KOPT-K1 (cell line): ENCODE measurements around the gene HIP1R.

Experiments used
- H3K27ac ChIP-seq: fragments of 200-600 bp; sonication (generic); 2 replicates; pipeline ENCODE4 v1.5.1; 2016; ENCODE audit warnings: antibody characterized with exemption, mild to moderate bottlenecking, low read depth, low read length; ENCODE audit not compliant: poor library complexity, severe bottlenecking
- H3K36me3 ChIP-seq: fragments of 200-600 bp; sonication (generic); 2 replicates; pipeline ENCODE4 v1.5.1; 2017; ENCODE audit warnings: antibody characterized with exemption, mild to moderate bottlenecking, low read length, moderate library complexity; ENCODE audit not compliant: insufficient read depth
- H3K9me3 ChIP-seq: fragments of 200-600 bp; sonication (generic); 2 replicates; pipeline ENCODE4 v1.5.1; 2017; ENCODE audit warnings: antibody characterized with exemption, low read length, mild to moderate bottlenecking; ENCODE audit not compliant: insufficient read depth, poor library complexity, severe bottlenecking

HIP1R gene

DNA sequence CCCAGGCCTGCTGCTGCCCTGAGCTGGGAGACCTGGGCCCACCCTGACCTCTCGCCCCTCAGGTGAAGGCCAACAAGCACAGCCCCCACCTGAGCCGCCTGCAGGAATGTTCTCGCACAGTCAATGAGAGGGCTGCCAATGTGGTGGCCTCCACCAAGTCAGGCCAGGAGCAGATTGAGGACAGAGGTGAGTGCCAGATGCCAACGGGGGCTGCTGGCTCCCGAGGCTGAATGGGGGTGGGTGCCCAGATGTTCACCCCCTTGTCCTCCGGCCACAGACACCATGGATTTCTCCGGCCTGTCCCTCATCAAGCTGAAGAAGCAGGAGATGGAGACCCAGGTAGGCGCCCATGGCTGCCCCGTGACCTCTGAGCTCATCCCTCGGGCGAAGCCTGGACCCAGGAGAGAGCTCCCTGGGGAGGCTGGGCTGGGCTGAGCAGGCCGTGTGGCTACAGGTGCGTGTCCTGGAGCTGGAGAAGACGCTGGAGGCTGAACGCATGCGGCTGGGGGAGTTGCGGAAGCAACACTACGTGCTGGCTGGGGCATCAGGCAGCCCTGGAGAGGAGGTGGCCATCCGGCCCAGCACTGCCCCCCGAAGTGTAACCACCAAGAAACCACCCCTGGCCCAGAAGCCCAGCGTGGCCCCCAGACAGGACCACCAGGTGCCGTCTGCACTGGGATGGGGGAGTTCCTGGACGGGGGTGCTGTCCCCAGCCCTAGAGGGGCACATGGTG lies 25.8 kb downstream of the HIP1R start:
- Histone ChIP-seq H3K9me3 (no peaks in the 10 kb centered on the region), H3K27ac (no peak overlapping the region), H3K36me3 (peaks cover 93% of the 10 kb centered on the region)

- no peak overlapping the region for H3K27ac ChIP-seq
These were observed 26.3 kb downstream of the HIP1R start for GRCh38 chr12:122861587-122861970.

DNA sequence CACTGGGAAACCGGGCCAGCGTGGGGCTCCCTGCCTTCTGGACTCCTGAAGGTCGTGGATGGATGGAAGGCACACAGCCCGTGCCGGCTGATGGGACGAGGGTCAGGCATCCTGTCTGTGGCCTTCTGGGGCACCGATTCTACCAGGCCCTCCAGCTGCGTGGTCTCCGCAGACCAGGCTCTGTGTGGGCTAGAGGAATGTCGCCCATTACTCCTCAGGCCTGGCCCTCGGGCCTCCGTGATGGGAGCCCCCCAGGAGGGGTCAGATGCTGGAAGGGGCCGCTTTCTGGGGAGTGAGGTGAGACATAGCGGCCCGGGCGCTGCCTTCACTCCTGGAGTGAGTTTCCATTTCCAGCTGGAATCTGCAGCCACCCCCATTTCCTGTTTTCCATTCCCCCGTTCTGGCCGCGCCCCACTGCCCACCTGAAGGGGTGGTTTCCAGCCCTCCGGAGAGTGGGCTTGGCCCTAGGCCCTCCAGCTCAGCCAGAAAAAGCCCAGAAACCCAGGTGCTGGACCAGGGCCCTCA lies 26.9 kb downstream of the HIP1R start:
- H3K27ac ChIP-seq = no peak overlapping the region
- peaks cover 94% of the 10 kb centered on the region for H3K36me3 ChIP-seq
- H3K9me3 ChIP-seq = no peaks in the 10 kb centered on the region

More at GRCh38 chr12:122861587-122861970, 26.3 kb downstream of the HIP1R start:
- H3K9me3 ChIP-seq = no peaks in the 10 kb centered on the region
- peaks cover 93% of the 10 kb centered on the region for H3K36me3 ChIP-seq

- Histone ChIP-seq H3K36me3 (peaks cover 95% of the 10 kb centered on the region), H3K27ac (no peak overlapping the region), H3K9me3 (no peaks in the 10 kb centered on the region)
These were observed 27.8 kb downstream of the HIP1R start for GRCh38 chr12:122862872-122863701.

GRCh38 chr12:122864894-122865253 lies 29.6 kb downstream of the HIP1R start:
- no peak overlapping the region for H3K27ac ChIP-seq
- H3K36me3 ChIP-seq = peaks cover 95% of the 10 kb centered on the region
- no peaks in the 10 kb centered on the region for H3K9me3 ChIP-seq

DNA sequence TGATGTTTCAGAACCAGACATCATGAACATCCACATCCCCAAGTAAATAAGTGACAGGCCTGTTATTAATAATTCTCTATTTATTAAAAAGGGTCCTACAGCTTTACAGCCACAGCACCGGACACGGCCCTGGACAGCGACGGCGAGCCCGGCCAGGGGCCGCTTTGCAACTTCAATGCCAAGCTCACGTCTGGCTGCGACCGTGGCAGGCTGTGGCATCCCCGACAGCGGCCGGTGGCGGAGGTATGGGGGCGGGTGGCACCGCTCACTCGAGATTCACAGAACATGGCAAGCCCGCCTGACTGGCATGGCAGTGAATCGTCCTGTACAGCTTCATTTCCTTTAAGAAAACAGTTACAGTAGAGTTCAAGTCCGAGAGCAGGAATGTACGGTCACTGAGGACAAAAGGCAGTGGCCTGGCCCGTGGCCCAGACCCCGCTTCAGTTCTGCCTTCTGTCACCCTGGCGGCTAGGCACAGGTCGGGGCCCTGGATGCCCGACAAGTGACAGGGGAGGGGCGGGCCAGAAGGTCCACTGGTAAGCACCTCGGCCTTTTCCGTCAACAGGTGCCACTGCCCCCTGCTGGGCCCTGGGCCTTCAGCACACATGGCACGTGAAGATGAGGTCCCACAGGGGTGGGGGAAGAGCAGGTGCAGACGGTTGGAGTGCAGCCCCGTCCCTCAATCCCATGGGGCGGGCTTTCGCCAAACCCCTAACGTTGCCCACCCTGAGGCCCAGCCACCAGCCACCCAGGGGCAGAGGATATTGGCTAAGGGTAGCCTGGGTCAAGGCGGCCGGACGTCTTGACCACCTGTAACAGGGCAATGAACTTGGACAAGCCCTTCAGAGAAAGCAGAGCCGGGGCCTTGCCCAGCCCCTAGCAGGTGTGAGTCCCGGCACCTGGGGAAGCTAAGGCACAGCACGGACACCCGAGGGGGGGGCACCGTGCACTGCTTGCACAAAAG lies 30.3 kb downstream of the HIP1R start:
- Histone ChIP-seq H3K9me3 (no peaks in the 10 kb centered on the region), H3K27ac (no peak overlapping the region), H3K36me3 (peaks cover 96% of the 10 kb centered on the region)

- H3K36me3 ChIP-seq = peaks cover 96% of the 10 kb centered on the region
- no peaks in the 10 kb centered on the region for H3K9me3 ChIP-seq
- no peak overlapping the region for H3K27ac ChIP-seq
These were observed 31.1 kb downstream of the HIP1R start for GRCh38 chr12:122866379-122866778.

- no peak overlapping the region for H3K27ac ChIP-seq
- H3K9me3 ChIP-seq = no peaks in the 10 kb centered on the region
- peaks cover 90% of the 10 kb centered on the region for H3K36me3 ChIP-seq
These were observed 31.8 kb downstream of the HIP1R start for GRCh38 chr12:122866950-122867607.

DNA sequence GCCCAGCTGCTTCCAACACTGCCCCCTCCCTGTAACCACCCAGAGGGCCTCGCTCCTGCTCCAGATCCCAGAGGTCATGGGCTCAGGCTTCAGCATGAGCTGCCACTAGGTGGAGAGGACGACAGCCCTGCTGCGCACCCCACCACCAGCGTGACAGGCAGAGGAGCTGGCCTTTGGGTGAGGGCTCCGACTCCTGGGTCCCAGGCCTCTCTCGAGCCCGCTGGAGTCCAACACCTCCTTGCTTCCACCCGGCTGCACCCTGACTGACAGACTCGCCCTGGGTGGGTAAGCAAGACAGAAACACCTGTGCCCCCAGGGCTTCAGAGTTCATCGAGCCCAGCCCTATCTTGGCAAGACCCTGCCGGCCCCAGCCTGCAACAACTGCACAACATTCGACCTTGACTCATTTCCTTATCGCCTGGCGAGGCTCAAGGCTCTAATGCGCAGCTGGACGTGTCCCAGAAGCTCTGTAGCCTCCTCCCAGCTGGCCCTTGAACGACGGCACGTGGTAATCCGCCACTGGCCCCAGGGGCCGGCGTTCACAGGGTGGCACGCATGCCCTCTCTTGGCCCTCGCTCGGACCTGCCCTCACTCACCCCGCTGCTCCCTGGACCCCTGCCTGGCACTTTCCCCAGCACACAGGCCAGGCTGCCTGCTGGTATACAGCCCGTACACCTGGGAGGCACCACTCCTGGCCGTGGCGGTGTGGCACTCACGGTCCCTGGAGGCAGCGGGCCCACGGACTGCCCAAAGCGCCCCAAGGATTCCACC lies 32.6 kb downstream of the HIP1R start:
- Histone ChIP-seq H3K27ac (no peak overlapping the region), H3K36me3 (peaks cover 85% of the 10 kb centered on the region), H3K9me3 (no peaks in the 10 kb centered on the region)

GRCh38 chr12:122868471-122869177 lies 33.4 kb downstream of the HIP1R start:
- Histone ChIP-seq H3K36me3 (peaks cover 77% of the 10 kb centered on the region), H3K27ac (no peak overlapping the region), H3K9me3 (no peaks in the 10 kb centered on the region)

DNA sequence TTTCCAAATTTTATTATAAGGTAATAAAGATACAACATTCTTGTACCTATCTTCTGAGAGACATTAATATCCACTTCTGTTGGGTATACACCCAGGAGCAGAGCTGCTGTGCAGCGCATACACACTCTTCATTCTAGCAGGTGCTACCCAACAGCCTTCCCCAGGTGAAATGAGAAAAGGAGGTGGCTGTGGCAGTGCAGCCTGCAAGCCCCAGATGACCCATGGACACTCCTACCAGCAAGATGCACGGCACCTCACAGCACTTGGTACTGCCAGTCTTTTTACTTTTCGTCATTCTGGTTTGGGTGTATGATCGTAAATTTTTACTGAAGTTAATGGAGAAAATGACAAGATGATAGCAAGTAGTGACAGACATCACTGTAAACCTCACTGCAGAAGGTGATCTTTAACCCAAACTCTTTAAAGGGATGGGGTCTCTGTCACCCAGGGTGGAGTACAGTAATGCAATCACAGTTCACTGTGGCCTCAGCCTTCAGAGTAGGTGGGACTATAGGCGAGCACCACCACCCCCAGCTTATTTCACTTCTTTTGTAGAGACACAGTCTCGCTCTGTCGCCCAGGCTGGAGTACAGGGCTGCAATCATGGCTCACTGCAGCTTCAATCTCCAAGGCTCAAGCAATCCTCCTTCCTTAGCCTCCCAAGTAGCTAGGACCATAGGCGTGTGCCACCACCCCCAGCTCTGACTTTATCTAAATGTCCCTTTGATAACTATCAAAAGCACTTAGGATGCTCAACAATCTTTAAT lies 34.1 kb downstream of the HIP1R start:
- no peak overlapping the region for H3K27ac ChIP-seq
- H3K9me3 ChIP-seq = no peaks in the 10 kb centered on the region
- H3K36me3 ChIP-seq = peaks cover 71% of the 10 kb centered on the region

DNA sequence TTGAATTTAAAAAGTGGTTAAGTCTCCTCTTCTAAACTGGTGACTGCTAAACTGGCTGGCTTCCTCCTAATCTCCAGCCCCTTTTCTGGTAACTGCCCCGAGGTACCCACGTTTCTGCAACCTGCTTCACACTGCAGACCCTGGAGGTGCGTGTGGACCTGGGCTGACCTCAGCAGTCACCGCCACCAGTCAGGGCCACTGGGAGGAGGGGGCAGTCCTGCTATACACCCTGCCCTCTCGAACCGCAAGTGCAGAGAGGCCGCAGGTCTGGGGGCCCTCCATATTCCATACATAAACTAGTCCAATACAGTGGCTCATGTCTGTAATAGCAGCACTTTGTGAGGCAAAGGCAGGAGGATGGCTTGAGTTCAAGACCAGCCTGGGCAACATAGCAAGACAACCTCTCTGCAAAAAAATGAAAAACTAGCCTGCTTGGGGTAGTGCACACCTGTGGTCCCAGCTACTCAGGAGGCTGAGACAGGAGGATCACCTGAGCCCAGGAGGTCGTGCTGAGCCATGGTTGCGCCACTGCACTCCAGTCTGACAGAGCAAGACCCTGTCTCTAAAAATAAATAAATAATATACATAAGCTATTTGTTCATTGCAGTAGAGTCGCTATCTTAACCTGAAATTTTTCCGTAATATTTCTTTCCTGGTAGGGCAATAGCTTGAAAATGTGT lies 35.0 kb downstream of the HIP1R start:
- peaks cover 62% of the 10 kb centered on the region for H3K36me3 ChIP-seq
- no peak overlapping the region for H3K27ac ChIP-seq

More for the DNA sequence above, 35.0 kb downstream of the HIP1R start:
- no peaks in the 10 kb centered on the region for H3K9me3 ChIP-seq
